Stimulated activated CD4-positive, alpha-beta T cell treated with anti-CD3 and anti-CD28 coated beads, Interleukin-2, amount 100 ng/mL, for 4 hours (primary cell): ENCODE measurements around the gene KAZN.

Source experiments
- DNase-seq: peaks from one replicate; pipeline ENCODE4 v3.0.0-alpha.2; 2020; ENCODE audit warnings: low read depth

Gene KAZN

DNA sequence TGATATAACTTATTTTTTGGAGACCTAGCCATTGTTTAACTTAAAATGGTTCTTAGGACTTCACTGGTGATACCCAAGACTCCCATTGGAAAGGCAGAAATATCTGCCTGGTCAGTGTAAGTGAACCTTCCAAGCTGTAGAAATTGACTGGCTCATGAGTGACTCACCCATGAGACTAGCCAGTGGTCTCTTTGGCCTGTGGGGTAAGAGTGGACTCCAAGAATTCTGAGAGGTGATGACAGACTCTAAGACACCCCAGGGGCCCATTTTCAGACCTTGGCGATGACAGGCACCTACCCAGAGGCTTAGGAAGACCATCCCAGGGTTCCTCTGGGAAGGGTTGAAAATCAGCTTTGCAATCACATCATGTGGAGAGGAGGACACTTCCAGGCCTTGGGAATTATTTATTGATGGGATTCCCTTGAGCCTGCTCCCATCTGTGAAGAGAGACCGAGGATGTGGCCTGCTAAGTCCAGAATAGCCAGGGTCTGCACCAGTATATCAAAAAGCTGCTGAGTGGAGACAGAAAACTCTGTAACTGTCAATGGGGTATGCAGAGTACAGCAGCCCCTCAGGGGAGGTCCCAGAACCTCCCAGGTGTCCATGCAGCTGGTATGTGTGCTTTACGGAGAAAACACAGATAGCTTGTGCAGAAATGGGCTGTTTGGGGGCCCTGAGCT is 78.9 kb downstream of the KAZN start:
- no peak for DNase-seq

- no peak for DNase-seq
These were observed 79.6 kb downstream of the KAZN start for GRCh38 chr1:14678011-14678638.

DNA sequence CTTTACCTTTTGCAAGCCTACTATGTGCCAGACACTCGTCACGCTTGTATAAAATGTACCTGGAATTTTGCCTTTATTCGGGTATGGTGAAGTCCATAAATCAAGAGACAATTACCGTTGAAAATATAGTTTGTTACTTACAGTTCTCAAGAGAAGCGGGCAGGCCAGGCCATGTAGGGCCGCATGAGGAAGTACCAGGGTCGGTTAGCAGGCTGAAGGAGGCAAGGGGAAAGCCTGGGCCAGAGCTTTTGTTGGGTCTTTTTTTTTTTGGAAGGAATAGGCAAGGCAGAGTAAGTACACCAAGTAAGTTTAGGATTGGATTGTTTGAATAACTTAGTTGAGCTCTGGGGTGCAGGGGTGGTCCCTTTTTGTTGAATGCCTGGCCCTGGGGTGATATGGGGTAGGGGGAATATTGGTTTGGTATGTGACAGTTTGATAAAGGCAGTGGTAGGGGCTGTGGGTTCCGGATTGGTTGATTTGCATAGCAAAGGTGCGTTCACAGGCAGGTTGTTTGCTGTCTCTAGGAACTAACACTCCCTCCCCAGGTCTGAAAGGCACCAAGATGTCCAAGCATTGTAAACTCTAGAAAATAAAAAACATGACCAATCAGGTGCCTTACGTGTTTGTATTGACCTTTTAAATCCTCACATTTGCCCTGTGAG is 80.7 kb downstream of the KAZN start:
- DNase-seq, result no peak

DNA sequence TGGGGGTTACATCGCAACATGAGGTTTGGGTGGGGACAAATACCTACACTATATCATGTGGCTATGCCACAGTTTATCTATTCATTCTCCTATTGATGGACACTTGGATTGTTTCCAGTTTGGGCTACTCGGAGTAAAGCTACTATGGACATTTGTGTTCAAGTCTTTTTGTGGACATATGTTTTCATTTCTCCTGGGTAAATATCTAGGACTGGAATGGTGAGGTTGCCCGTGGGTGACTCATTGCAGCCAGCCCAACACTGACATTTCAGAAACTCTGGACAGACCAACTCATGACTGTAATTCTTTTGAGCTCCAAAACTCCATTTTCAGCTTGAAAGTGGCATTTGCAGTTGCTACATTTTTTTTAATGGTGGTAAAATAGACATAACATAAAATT is 82.7 kb downstream of the KAZN start:
- no peak for DNase-seq

GRCh38 chr1:14682941-14683621 is 84.6 kb downstream of the KAZN start:
- DNase-seq, result no peak

DNA sequence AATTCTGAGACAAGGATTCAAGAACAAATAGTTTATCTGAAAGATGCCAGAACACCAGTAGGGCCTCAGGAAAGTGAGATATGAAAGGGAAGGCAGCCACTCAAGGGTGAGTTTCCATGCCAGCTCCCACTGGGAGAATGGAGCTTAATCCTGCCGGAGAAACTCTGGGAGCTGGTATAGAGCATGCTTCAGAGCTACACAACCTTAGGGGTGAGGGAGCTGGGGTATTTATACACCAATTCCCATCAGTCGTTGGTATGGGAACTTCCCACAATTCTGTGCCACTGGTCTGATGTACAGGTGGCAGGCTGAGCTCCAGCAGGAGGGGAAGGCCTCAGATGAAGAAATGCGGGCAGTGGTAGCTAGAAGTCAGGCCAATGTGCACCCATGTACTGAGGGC is 86.6 kb downstream of the KAZN start:
- DNase-seq, result no peak

DNA sequence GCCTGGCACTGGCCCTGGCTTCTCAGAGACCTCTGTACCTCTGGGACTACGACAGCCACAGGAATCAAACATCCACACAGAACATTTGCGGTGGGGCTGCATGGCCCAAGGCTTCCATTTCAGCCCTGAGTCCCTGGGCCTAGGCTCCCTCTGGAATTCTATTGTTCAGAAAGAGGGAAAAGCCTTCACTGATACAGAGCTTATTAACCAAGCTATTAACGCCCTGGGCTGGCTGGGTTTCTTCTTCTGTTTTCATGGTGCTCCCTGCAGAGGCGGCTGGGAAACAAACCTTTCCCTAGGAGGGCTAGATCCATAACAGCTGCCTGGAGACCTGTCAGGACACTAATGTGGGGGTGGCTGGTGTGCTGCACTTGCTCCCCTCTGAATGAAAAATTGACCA is 88.2 kb downstream of the KAZN start:
- DNase-seq, result no peak

- no peak for DNase-seq
These were observed 88.7 kb downstream of the KAZN start for GRCh38 chr1:14687147-14687546.

GRCh38 chr1:14689996-14690615 is 91.6 kb downstream of the KAZN start:
- no peak for DNase-seq

GRCh38 chr1:14693949-14694348 is 95.5 kb downstream of the KAZN start:
- DNase-seq, result no peak

DNA sequence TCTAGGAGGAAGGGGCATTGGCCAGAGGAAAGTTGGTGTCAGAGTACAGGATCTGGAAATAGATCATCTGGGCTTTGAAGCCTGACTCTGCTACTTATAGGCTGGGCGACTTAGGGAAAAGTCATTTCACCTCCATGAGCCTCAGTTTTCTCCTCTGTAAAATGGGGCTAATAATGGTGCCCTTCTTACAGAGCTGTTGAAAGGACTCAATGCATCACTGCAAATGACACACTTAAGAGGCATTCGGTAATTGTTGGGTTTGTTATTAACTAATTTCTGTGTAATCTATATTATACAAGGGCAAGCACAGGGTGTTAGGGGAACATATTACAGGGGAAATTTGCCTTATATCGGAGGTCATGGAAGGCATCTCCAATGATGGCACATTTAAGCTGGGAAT is 96.1 kb downstream of the KAZN start:
- DNase-seq, result no peak

DNA sequence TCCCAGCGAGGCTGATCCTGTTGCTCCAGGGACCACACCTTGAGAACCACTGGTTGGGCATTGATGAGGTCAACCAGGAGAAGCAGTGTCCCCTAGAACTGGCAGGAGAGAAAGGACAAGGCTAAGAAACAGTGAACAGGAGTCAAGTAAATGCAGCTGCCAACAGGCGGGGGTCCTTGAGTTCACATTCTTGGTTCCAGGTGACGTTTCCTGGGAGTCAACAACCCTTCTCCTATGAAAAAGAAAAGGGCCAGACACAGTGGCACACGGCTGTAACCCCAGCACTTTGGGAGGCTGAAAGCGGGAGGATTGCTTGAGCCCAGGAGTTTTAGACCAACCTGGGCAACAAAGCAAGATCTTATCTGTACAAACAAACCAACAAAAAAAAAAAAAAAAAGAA is 98.3 kb downstream of the KAZN start:
- DNase-seq, result no peak

DNA sequence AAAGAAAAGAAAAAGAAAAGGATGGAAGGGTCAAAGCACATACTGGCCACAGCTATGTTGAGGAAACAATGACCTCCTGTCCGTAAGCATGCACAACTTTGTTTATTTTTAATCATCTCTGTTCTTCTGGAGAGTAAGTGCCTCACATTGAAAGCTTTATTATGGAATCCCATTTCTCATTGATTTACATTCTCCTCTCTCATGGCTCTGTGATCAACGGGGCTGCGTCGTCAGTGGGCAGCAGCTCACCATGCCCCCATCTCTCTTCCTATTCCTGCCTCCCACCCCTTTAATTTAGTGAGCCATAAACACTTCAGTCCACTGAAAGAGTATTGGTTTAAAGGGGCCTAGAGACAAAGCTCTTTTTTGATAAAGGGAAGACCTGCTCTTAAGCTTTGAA is 98.9 kb downstream of the KAZN start:
- no peak for DNase-seq

- DNase-seq, result no peak
These were observed 99.8 kb downstream of the KAZN start for GRCh38 chr1:14698314-14698713.

- no peak for DNase-seq
These were observed 101.1 kb downstream of the KAZN start for GRCh38 chr1:14699620-14700019.

DNA sequence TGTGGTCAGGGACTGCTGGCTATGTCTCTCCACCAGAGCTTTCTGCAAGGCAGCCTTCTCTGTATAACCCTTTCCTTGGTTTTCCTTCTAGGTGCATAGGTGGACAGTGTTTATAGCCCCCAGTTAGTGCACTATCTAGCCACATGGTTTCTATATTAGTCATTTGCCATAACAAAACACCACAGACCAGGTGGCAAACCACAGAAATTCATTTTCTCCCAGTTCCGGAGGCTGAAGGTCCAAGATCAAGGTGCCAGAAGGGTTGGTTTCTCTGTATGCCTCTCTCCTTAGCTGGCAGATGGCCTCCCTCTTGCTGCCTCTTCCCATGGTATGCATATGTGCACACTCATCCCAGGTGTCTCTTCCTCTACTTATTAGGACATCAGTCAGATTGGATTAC is 106.4 kb downstream of the KAZN start:
- DNase-seq, result no peak

GRCh38 chr1:14705824-14706223 is 107.3 kb downstream of the KAZN start:
- DNase-seq, result no peak

DNA sequence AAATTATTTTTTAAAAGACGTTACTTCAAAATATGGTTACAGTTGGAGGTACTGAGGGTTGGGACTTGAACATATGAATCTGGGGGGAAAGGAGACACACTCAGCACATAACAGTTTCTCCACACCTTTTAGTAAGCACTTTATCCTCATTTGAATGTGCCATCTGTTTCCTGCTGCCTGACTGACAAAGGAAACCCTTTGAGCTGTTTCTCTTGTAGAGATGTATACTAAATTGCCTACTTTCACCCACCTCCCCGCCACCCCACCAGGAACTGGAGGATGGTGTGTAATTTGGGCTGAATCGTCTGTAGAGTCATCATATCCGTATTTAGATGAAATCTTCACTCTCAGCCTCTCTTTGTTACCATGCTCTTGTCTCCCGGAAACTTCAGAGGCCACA is 108.1 kb downstream of the KAZN start:
- DNase-seq, result no peak

- DNase-seq, result no peak
These were observed 109.3 kb downstream of the KAZN start for GRCh38 chr1:14707531-14708445.

GRCh38 chr1:14710331-14710730 is 111.8 kb downstream of the KAZN start:
- DNase-seq, result no peak

- DNase-seq, result no peak
These were observed 113.7 kb downstream of the KAZN start for GRCh38 chr1:14712136-14712535.

- DNase-seq, result no peak
These were observed 114.6 kb downstream of the KAZN start for GRCh38 chr1:14713077-14713476.
